Measurements from ENCODE around the gene PDXK.

PDXK gene

GRCh38 chr21:43785134-43785533 is 66.2 kb downstream of the PDXK start:
- no peaks in the 10 kb centered on the region for H3K36me3 ChIP-seq (ENCODE audit: insufficient read depth, low read length)
- H3K27ac ChIP-seq (ENCODE audit: low read depth, low read length, poor library complexity, severe bottlenecking) = no peak overlapping the region
- H3K4me1 ChIP-seq (ENCODE audit: insufficient read depth, low read length, severe bottlenecking) = peaks cover 40% of the 10 kb centered on the region
- no peak overlapping the region for H3K4me3 ChIP-seq (ENCODE audit: low read depth, low read length, poor library complexity, severe bottlenecking)
- no peak overlapping the region for H3K9ac ChIP-seq (ENCODE audit: low read length)
- H4K20me1 ChIP-seq (ENCODE audit: insufficient read depth, low read length) = no peaks in the 10 kb centered on the region
- no peaks in the 10 kb centered on the region for H3K9me2 ChIP-seq (ENCODE audit: low read depth, low read length)
- H3F3A ChIP-seq (ENCODE audit: insufficient read depth, low read length) = peaks cover 6% of the 10 kb centered on the region
- H3K27me3 ChIP-seq (ENCODE audit: insufficient read depth, low read length) = no peaks in the 10 kb centered on the region
- H3K9me3 ChIP-seq (ENCODE audit: low read length) = no peaks in the 10 kb centered on the region
- H3K79me2 ChIP-seq (ENCODE audit: insufficient read depth, low read length) = peaks cover 5% of the 10 kb centered on the region
- H2AFZ ChIP-seq (ENCODE audit: low read length) = no peak overlapping the region
- TF ChIP-seq EZH2 (IDR thresholded peaks at IDR 0.05; ENCODE audit: borderline replicate concordance, low read length) (no peak), CTCF (IDR thresholded peaks at IDR 0.05; ENCODE audit: low read length) (no peak)
- H3K4me2 ChIP-seq (ENCODE audit: low read length) = no peak overlapping the region

- TF ChIP-seq CTCF (IDR thresholded peaks at IDR 0.05; ENCODE audit: low read length) (no peak), EZH2 (IDR thresholded peaks at IDR 0.05; ENCODE audit: borderline replicate concordance, low read length) (no peak)
- peaks cover 17% of the 10 kb centered on the region for H3K79me2 ChIP-seq (ENCODE audit: insufficient read depth, low read length)
- no peak overlapping the region for H3K9ac ChIP-seq (ENCODE audit: low read length)
- peaks cover 41% of the 10 kb centered on the region for H3K4me1 ChIP-seq (ENCODE audit: insufficient read depth, low read length, severe bottlenecking)
- no peaks in the 10 kb centered on the region for H3K27me3 ChIP-seq (ENCODE audit: insufficient read depth, low read length)
- H3F3A ChIP-seq (ENCODE audit: insufficient read depth, low read length) = no peaks in the 10 kb centered on the region
- H3K9me3 ChIP-seq (ENCODE audit: low read length) = no peaks in the 10 kb centered on the region
- no peaks in the 10 kb centered on the region for H4K20me1 ChIP-seq (ENCODE audit: insufficient read depth, low read length)
- H3K9me2 ChIP-seq (ENCODE audit: low read depth, low read length) = no peaks in the 10 kb centered on the region
- no peak overlapping the region for H3K27ac ChIP-seq (ENCODE audit: low read depth, low read length, poor library complexity, severe bottlenecking)
- peaks cover 9% of the 10 kb centered on the region; the same call in 1 of the 2 replicates for H3K36me3 ChIP-seq (ENCODE audit: insufficient read depth, low read length)
- H3K4me3 ChIP-seq (ENCODE audit: low read depth, low read length, poor library complexity, severe bottlenecking) = no peak overlapping the region
- H2AFZ ChIP-seq (ENCODE audit: low read length) = no peak overlapping the region
- H3K4me2 ChIP-seq (ENCODE audit: low read length) = no peak overlapping the region
Observed at GRCh38 chr21:43786300-43786806, 67.4 kb downstream of the PDXK start.

DNA sequence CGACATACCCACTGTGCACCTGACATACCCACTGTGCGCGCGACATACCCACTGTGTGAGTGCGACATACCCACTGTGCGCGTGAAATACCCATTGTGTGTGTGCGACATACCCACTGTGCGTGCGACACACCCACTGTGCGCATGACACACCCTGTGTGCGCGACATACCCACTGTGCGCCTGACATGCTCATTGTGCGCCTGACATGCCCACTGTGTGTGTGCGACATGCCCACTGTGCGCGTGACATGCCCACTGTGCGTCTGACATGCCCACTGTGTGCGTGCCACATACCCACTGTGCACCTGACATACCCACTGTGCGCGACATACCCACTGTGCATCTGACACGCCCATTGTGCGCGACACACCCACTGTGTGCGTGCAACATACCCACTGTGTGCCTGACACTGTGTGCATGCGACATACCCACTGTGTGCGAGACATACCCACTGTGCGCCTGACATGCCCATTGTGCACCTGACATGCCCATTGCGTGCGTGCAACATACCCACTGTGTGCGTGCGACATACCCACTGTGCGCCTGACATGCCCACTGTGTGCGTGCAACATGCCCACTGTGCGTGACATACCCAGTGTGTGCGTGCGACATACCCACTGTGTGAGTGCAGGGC is 68.0 kb downstream of the PDXK start:
- Histone ChIP-seq H3K4me3 (ENCODE audit: low read depth, low read length, poor library complexity, severe bottlenecking) (no peak overlapping the region), H3K27me3 (ENCODE audit: insufficient read depth, low read length) (no peaks in the 10 kb centered on the region), H3K9me3 (ENCODE audit: low read length) (no peaks in the 10 kb centered on the region), H3F3A (ENCODE audit: insufficient read depth, low read length) (no peaks in the 10 kb centered on the region), H3K9me2 (ENCODE audit: low read depth, low read length) (no peaks in the 10 kb centered on the region), H3K27ac (ENCODE audit: low read depth, low read length, poor library complexity, severe bottlenecking) (no peak overlapping the region), H3K4me1 (ENCODE audit: insufficient read depth, low read length, severe bottlenecking) (peaks cover 39% of the 10 kb centered on the region), H4K20me1 (ENCODE audit: insufficient read depth, low read length) (no peaks in the 10 kb centered on the region), H3K36me3 (ENCODE audit: insufficient read depth, low read length) (peaks cover 15% of the 10 kb centered on the region), H3K9ac (ENCODE audit: low read length) (no peak overlapping the region), H3K4me2 (ENCODE audit: low read length) (no peak overlapping the region), H2AFZ (ENCODE audit: low read length) (no peak overlapping the region), H3K79me2 (ENCODE audit: insufficient read depth, low read length) (peaks cover 17% of the 10 kb centered on the region)
- TF ChIP-seq EZH2 (IDR thresholded peaks at IDR 0.05; ENCODE audit: borderline replicate concordance, low read length) = no peak
- no peak for TF ChIP-seq CTCF (IDR thresholded peaks at IDR 0.05; ENCODE audit: low read length)
